ENCODE data around the gene ROBO3. TPM values are rescaled to one million over a fixed set of nuclear protein-coding genes. Genes with fewer than 3 reads are reported as not detected.
A peak's percentile ranks its signal among the peaks of the same experiment; 100 is the strongest.

The ROBO3 gene
- total and polyA plus RNA-seq, 3 donors from 2014 or later: 11.8 to 31.6 (median 12.9) TPM

- Histone ChIP-seq H3K4me1 (peaks cover 25% of the 10 kb centered on the region), H3K36me3 (ENCODE audit: low read depth, missing control alignments) (no peaks in the 10 kb centered on the region), H3K9me3 (no peaks in the 10 kb centered on the region), H3K27me3 (no peaks in the 10 kb centered on the region), H3K27ac (no peak overlapping the region), H3K4me3 (no peak overlapping the region)
- no peak for DNase-seq
- 5 to 12% methylated on average over 18 of the region's 18 CpGs for WGBS, 2 donors
- no peak for TF ChIP-seq CTCF (IDR thresholded peaks at IDR 0.05)
- TF ChIP-seq POLR2A (IDR thresholded peaks at IDR 0.05): no peak
- intact Hi-C loops (cut with DNase I; ENCODE audit: low total_unique reads): no loop called here
Measured at GRCh38 chr11:124864176-124864891, 898 bp upstream of the ROBO3 start.

DNA sequence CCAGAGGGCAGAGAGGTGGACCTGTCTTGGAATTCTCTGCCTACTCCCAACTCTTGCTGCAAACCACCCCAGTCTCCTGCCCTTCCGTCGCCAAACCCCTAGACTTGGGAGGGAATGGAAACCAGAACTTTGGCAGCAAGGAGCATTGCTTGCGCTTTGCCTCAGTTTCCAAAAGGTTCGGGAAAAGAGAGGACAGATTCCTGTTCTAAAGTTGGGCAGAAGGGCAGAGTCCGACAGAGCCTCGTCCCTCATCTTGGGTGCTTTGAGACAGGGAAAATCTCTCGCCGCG lies 396 bp upstream of the ROBO3 start:
- Histone ChIP-seq H3K27ac (no peak overlapping the region), H3K4me1 (peaks cover 25% of the 10 kb centered on the region), H3K27me3 (no peaks in the 10 kb centered on the region), H3K4me3 (no peak overlapping the region), H3K36me3 (ENCODE audit: low read depth, missing control alignments) (no peaks in the 10 kb centered on the region), H3K9me3 (no peaks in the 10 kb centered on the region)
- no peak for DNase-seq
- no peak for TF ChIP-seq CTCF (IDR thresholded peaks at IDR 0.05)
- TF ChIP-seq POLR2A (IDR thresholded peaks at IDR 0.05): no peak
- 0 to 3% methylated on average over 7 to 9 of the region's 9 CpGs for WGBS, 2 donors
- intact Hi-C loops (cut with DNase I; ENCODE audit: low total_unique reads): no loop called here

DNA sequence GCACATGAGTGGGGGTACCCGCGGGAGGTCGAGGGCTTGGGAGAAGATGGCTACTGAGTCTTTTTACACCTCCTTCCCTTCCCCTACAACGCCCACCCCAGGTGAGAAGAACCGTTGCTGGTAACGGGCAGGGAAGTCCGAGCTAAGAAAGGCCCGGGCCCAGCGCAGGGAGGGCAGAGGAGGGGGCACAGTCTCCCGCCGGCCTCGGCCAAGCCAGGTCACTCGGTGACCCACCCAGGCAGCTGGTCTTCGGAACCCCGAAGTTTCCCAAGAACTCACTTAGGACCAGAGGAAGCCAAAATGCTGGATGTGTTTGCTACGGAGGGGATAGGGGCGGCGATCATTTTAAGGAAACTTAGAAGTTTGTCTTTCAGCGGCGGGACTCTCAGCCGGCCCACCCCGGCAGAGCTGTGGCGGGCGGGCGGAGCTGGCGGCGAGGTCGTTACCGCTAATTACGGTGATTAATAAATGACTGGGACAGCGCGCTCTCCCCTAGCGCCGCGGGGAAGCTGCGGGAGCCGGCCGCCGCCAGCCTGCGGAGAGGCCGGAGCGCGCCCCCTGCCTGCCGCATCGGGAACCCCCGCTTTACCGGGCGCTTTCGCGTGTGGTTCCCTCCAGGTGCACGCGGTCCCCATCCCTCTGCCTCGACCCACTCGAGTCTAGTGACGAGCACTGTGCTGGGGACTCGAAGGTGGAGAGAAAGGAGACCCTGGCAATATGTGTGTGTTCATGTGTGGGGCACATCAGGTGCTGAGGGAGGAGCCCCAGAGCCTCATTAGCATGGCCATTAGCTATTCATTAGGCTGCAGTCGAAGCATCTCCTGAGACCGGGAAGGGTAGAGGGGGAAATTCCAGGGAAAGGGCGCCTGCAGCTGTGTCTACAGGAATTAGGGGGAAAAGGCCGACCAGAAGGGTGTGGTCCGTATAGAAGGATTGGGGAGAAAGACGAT lies 945 bp downstream of the ROBO3 start:
- peak; percentile 52 for DNase-seq
- no peak for TF ChIP-seq POLR2A (IDR thresholded peaks at IDR 0.05)
- peak; percentile 55 to 81 (median 67) for TF ChIP-seq CTCF (IDR thresholded peaks at IDR 0.05)
- no peaks in the 10 kb centered on the region for H3K36me3 ChIP-seq (ENCODE audit: low read depth, missing control alignments)
- peaks cover 25% of the 10 kb centered on the region for H3K4me1 ChIP-seq
- intact Hi-C loops (cut with DNase I; ENCODE audit: low total_unique reads): no loop called here
- no peak overlapping the region for H3K27ac ChIP-seq
- no peak overlapping the region for H3K4me3 ChIP-seq
- no peaks in the 10 kb centered on the region for H3K27me3 ChIP-seq
- no peaks in the 10 kb centered on the region for H3K9me3 ChIP-seq
- 0 to 3% methylated on average over 36 to 58 of the region's 62 CpGs for WGBS, 2 donors

DNA sequence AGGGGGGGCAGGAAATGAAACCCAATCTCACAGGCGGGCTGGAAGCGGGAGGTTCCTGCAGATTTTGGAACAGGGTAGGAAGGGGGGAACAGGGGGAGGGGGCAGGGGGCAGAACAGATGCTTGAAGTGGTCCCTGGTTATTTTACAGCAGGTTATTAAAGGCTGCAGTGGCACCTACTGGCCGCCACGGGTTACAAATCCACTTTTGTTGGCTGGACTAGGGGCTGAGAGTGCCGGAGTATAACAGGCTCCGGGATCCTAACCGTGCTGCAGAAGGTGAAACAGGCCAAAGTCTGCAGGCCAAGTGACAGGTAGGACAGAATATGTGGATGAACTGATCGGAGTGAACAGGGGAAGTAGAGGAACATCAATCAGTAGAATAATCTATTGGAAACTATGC lies 2.5 kb downstream of the ROBO3 start:
- peaks cover 25% of the 10 kb centered on the region for H3K4me1 ChIP-seq
- no peak overlapping the region for H3K27ac ChIP-seq
- TF ChIP-seq POLR2A (IDR thresholded peaks at IDR 0.05): no peak
- TF ChIP-seq CTCF (IDR thresholded peaks at IDR 0.05): peak in 2 of 3 experiments; percentile 32 to 36
- no peaks in the 10 kb centered on the region for H3K27me3 ChIP-seq
- no peak overlapping the region for H3K4me3 ChIP-seq
- no peaks in the 10 kb centered on the region for H3K9me3 ChIP-seq
- no peaks in the 10 kb centered on the region for H3K36me3 ChIP-seq (ENCODE audit: low read depth, missing control alignments)
- 4 to 6% methylated on average over 8 of the region's 8 CpGs for WGBS, 2 donors
- DNase-seq: no peak
- intact Hi-C loops (cut with DNase I; ENCODE audit: low total_unique reads): no loop called here
